ENCODE data around the gene LYPD6B. TPM values are rescaled to one million over a fixed set of nuclear protein-coding genes. Genes with fewer than 3 reads are reported as not detected.

Gene LYPD6B
- total RNA-seq, 2 donors from 2014 or later, result not detected

GRCh38 chr2:149148194-149149006 lies 109.9 kb downstream of the LYPD6B start:
- no peak overlapping the region for H3K27ac Mint-ChIP-seq
- no peaks in the 10 kb centered on the region for H3K9me3 Mint-ChIP-seq
- ATAC-seq, result no peak

DNA sequence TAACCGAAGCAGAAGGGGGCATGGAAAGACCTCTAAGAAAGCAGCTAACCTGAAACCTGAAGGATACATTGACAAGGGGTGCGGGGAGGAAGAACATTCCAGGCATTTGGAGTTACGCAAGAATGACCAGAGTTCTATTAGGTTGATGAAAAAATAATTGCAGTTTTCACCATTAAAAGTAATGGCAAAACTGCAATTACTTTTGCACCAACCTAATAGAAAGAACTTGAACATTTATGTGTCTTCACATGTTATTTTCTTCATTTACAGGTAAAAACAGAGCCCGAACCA lies 110.5 kb downstream of the LYPD6B start:
- DNase-seq (ENCODE audit: low spot score in 2 of 2), result no peak
- H3K36me3 Mint-ChIP-seq, result no peaks in the 10 kb centered on the region
- H3K27ac Mint-ChIP-seq, result no peak overlapping the region
- H3K9me3 Mint-ChIP-seq, result no peaks in the 10 kb centered on the region
- ATAC-seq, result no peak

More at GRCh38 chr2:149148194-149149006, 109.9 kb downstream of the LYPD6B start:
- no peaks in the 10 kb centered on the region for H3K36me3 Mint-ChIP-seq
- no peak for DNase-seq (ENCODE audit: low spot score in 2 of 2)

GRCh38 chr2:149152469-149152953 lies 114.0 kb downstream of the LYPD6B start:
- Mint-ChIP-seq H3K36me3 (no peaks in the 10 kb centered on the region), H3K9me3 (no peaks in the 10 kb centered on the region), H3K27ac (no peak overlapping the region)
- DNase-seq (ENCODE audit: low spot score in 2 of 2) (no peak), ATAC-seq (no peak)

DNA sequence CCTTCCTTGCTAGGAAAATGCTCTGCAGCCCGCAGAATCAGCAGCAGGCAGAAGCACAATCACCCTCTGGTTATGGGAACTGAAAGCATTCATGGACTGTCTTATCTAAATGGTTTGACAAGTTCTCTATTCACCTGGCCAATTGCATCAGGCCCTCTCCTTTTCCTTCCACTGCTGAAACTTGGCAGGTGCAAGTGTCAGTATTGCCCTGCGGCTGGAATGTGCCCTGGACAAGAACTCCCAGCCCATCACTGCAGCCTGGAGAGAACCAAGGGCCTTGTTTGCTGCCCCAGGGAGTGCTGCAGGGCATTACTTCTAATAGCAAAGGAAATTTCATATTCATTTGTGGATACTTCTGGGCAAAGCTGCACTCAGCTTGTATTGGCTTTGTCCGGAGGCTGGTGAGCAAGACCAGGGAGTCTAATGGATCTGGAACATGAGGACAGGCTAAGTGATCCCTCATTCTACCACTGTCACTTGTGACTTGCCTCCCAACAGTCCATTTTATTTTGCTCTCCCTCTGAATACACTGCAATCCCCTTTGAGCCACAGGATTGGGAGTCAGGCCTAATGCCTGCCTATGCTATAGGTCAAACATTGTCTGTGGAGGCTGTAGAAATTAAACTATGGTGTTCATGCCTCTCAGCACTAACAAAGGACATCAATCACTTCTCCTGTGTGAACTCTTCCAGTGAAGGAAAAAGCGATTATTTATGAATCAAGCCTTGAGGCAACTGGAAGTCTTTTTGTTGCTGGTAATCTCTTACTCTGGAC lies 116.9 kb downstream of the LYPD6B start:
- no peak for DNase-seq (ENCODE audit: low spot score in 2 of 2)
- no peak for ATAC-seq
- H3K27ac Mint-ChIP-seq, result no peak overlapping the region
- H3K9me3 Mint-ChIP-seq, result no peaks in the 10 kb centered on the region
- H3K36me3 Mint-ChIP-seq, result no peaks in the 10 kb centered on the region

- Mint-ChIP-seq H3K27ac (no peak overlapping the region), H3K36me3 (no peaks in the 10 kb centered on the region), H3K9me3 (no peaks in the 10 kb centered on the region)
- no peak for DNase-seq (ENCODE audit: low spot score in 2 of 2)
- ATAC-seq, result no peak
These were observed 117.5 kb downstream of the LYPD6B start for GRCh38 chr2:149155988-149156387.

GRCh38 chr2:149156971-149157740 lies 118.7 kb downstream of the LYPD6B start:
- no peak for ATAC-seq

DNA sequence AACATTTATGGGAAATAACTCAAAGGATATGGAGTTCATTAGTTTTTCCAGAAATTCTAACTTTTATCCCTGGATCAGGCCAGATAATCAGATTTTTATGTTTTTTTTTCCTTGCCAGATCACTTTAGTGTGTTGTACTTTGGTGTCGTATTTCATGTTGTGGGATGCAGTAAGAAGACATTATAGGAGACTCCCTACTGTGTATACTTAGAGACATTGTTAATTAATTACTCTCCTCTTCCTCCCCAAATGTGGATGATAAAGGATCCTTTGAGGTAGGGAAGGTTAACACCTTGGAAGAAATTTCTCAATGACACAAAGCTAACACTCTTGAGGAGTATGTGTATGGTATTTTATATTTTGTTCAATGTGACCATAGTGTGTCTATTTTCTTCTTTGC lies 120.5 kb downstream of the LYPD6B start:
- Mint-ChIP-seq H3K27ac (no peak overlapping the region), H3K36me3 (peaks cover 0 to 5% of the 10 kb centered on the region in 2 donors), H3K9me3 (no peaks in the 10 kb centered on the region)
- no peak for ATAC-seq
- DNase-seq (ENCODE audit: low spot score in 2 of 2), result no peak

More at GRCh38 chr2:149156971-149157740, 118.7 kb downstream of the LYPD6B start:
- Mint-ChIP-seq H3K36me3 (no peaks in the 10 kb centered on the region), H3K27ac (no peak overlapping the region), H3K9me3 (no peaks in the 10 kb centered on the region)
- no peak for DNase-seq (ENCODE audit: low spot score in 2 of 2)

GRCh38 chr2:149160195-149160594 lies 121.7 kb downstream of the LYPD6B start:
- ATAC-seq, result no peak
- DNase-seq (ENCODE audit: low spot score in 2 of 2), result no peak
- Mint-ChIP-seq H3K27ac (no peak overlapping the region), H3K9me3 (no peaks in the 10 kb centered on the region), H3K36me3 (peaks cover 0 to 5% of the 10 kb centered on the region in 2 donors)

- H3K36me3 Mint-ChIP-seq, result peaks cover 0 to 5% of the 10 kb centered on the region in 2 donors
- no peak overlapping the region for H3K27ac Mint-ChIP-seq
- DNase-seq (ENCODE audit: low spot score in 2 of 2) (no peak), ATAC-seq (peak; percentile 87 to 88)
- no peaks in the 10 kb centered on the region for H3K9me3 Mint-ChIP-seq
These were observed 122.3 kb downstream of the LYPD6B start for GRCh38 chr2:149160701-149161217.

- ATAC-seq, result no peak
- Mint-ChIP-seq H3K9me3 (no peaks in the 10 kb centered on the region), H3K27ac (no peak overlapping the region), H3K36me3 (peaks cover 0 to 5% of the 10 kb centered on the region in 2 donors)
- no peak for DNase-seq (ENCODE audit: low spot score in 2 of 2)
These were observed 123.2 kb downstream of the LYPD6B start for GRCh38 chr2:149161481-149162225.

DNA sequence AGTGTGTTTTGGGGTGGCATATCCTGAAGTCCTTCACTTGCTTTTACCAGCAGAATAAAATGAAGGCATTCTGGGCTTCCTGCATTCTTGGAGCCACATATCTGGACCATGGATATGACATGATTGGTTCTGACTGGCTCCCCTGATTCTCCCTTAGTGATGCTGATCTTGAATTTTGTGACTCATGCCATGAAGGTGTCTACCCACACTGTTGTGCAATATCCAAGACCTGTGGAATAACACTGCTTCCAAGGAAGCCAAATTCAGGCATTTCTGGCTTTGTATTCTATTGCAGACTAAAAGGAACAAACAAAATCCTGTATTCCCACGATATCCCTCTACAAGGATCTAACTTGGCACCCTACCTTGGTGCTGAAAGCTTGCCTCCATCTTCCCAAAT lies 125.8 kb downstream of the LYPD6B start:
- ATAC-seq, result no peak
- peaks cover 0 to 5% of the 10 kb centered on the region in 2 donors for H3K36me3 Mint-ChIP-seq
- DNase-seq (ENCODE audit: low spot score in 2 of 2), result no peak
- no peak overlapping the region for H3K27ac Mint-ChIP-seq
- H3K9me3 Mint-ChIP-seq, result no peaks in the 10 kb centered on the region

- H3K9me3 Mint-ChIP-seq, result no peaks in the 10 kb centered on the region
- H3K27ac Mint-ChIP-seq, result no peak overlapping the region
- ATAC-seq (no peak), DNase-seq (ENCODE audit: low spot score in 2 of 2) (no peak)
- peaks cover 0 to 5% of the 10 kb centered on the region in 2 donors for H3K36me3 Mint-ChIP-seq
These were observed 126.3 kb downstream of the LYPD6B start for GRCh38 chr2:149164827-149165226.

DNA sequence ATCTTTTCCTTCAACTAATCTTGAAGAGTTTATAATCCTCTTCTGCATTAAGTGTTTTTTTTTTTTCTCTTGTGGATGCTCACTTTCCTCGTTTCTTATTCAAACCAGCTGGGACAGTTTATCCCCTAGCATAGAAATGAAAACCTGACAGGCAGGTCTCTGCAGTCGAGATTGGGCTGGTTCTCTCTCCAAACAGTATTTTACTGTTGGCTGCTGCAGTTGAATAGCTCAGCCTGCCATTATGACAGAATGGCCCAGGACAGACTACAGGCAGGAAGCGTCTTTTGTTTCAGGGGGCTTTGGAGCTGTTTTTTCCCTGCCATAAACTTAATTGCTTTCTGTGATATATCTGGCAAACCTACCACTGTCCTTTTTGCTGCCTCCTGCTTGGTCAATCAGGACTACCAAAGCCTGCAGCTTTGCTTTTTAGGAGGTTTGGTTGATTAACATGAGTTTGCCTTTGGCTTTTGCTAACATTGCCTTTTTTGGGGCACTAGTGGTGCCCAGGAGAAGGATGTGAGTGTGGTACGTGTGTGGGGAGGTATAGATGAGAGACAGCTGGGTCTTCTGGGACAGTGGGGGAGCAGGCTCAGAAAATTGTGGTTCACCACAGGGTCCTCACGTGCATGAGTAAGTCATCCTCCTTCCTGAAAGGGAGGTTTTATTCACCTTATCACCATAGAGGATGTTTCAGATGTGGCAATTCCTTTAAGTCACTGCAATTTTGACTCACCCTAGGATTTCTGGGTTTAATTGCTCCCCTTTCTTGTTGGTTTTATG lies 128.7 kb downstream of the LYPD6B start:
- Mint-ChIP-seq H3K27ac (no peak overlapping the region), H3K36me3 (peaks cover 5 to 11% of the 10 kb centered on the region in 2 donors), H3K9me3 (peaks cover 5% of the 10 kb centered on the region in 2 donors)
- DNase-seq (ENCODE audit: low spot score in 2 of 2) (peak; percentile 23 to 55), ATAC-seq (peak; percentile 86 to 88)

- DNase-seq (ENCODE audit: low spot score in 2 of 2) (no peak), ATAC-seq (no peak)
- H3K27ac Mint-ChIP-seq, result no peak overlapping the region
- H3K9me3 Mint-ChIP-seq, result peaks cover 7 to 8% of the 10 kb centered on the region in 2 donors
- H3K36me3 Mint-ChIP-seq, result peaks cover 5 to 11% of the 10 kb centered on the region in 2 donors
These were observed 129.4 kb downstream of the LYPD6B start for GRCh38 chr2:149167941-149168340.

GRCh38 chr2:149169656-149170055 lies 131.2 kb downstream of the LYPD6B start:
- no peak overlapping the region for H3K27ac Mint-ChIP-seq
- peak; percentile 54 to 64 for ATAC-seq
- peaks cover 0 to 11% of the 10 kb centered on the region in 2 donors for H3K36me3 Mint-ChIP-seq
- DNase-seq (ENCODE audit: low spot score in 2 of 2), result no peak
- H3K9me3 Mint-ChIP-seq, result peaks cover 7 to 8% of the 10 kb centered on the region in 2 donors
